ENCODE data around the gene C20orf204.

- no peak for TF ChIP-seq CTCF (IDR thresholded peaks at IDR 0.05; ENCODE audit: low read depth, low read length)
- TF ChIP-seq EZH2phosphoT487 (IDR thresholded peaks at IDR 0.05; ENCODE audit: low read depth), result no peak
Observed at GRCh38 chr20:64037199-64037497, 1.2 kb downstream of the C20orf204 start.

Data from OCI-LY3 (cell line).